OCI-LY1 (cell line): ENCODE measurements around the gene ZBTB22.

ENCODE experiments used
- EZH2 ChIP-seq: fragments of 200-600 bp; sonication (generic), shearing (Covaris generic); IDR thresholded peaks from 2 replicates; pipeline ENCODE4 v1.8.0; 2017; ENCODE audit warnings: borderline replicate concordance, mixed run types, mild to moderate bottlenecking, antibody characterized with exemption, low read length, moderate library complexity, mixed read lengths
- TF ChIP-seq, protein P1 (sequence below): fragments of 200-600 bp; sonication (generic), shearing (Covaris generic); IDR thresholded peaks from 2 replicates; pipeline ENCODE4 v1.5.1; 2017; ENCODE audit warnings: mild to moderate bottlenecking, antibody characterized with exemption, low read length, moderate library complexity, mixed read lengths

DNA sequence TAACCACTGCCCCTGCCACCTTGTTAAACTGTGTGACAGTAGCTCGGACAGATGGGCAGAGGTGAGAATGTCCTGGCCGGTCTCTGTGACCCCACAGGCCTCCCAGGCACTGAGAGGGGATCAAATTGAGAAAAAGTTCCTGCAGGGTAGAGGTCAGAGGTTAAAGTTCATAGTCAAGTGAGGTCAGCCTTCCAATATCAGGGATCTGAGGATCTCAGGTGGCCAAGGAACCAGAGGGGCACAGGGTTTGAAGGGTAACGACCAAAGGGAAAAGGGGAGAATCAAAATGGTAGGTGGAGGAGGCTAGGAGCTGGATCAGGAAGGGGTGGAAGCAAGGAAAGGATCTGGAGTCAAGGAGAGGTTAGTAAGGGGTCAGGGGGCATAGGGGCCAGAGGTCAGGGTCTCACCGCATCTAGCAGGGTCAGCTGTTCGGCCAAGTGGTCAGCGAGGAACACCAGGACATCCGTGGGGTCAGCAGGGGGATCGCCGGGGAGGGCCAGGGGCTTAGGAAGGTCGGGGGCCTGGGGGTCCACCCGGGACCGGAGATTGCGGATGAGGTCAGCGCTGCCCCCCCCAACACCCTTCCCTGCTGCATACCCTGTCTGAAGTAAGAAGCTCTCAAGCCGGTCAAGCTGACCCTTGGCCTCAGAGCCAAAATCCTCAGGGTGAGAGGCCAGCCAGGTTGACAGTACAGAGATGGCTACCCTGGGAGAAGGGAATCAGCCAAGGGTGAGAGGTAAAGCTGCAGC, 21.7 kb downstream of the ZBTB22 start:
- TF ChIP-seq, protein P1, sequence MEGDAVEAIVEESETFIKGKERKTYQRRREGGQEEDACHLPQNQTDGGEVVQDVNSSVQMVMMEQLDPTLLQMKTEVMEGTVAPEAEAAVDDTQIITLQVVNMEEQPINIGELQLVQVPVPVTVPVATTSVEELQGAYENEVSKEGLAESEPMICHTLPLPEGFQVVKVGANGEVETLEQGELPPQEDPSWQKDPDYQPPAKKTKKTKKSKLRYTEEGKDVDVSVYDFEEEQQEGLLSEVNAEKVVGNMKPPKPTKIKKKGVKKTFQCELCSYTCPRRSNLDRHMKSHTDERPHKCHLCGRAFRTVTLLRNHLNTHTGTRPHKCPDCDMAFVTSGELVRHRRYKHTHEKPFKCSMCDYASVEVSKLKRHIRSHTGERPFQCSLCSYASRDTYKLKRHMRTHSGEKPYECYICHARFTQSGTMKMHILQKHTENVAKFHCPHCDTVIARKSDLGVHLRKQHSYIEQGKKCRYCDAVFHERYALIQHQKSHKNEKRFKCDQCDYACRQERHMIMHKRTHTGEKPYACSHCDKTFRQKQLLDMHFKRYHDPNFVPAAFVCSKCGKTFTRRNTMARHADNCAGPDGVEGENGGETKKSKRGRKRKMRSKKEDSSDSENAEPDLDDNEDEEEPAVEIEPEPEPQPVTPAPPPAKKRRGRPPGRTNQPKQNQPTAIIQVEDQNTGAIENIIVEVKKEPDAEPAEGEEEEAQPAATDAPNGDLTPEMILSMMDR = no peak
- TF ChIP-seq EZH2 = no peak
